Measurements from ENCODE around the gene IRF7. TPM values are rescaled to one million over a fixed set of nuclear protein-coding genes. Genes with fewer than 3 reads are reported as not detected.

Gene IRF7
- total and polyA plus RNA-seq, 2 of the 4 experiments (the other 2 are of a cell fraction) = 1.6 to 4.5 TPM

DNA sequence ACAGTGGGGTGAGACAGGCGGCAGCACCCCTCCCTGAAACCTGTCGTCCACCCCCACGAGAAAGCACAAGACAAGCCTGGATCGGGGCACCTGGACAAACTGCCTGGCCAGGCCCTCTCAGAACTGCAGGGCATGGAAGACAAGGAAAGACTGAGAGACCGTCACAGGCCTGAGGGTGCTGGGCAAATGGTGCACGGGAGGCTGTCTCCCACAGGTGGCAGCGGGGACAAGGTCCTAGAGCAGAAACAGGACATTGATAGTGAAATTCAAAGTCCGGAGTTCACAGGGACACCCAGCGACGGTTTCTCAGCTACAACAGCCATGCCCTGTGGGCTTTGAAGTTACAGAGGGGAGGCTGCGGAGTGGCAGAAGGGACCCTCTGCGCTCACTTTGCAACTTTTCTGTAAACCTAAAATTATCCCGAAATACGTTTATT is 42.0 kb upstream of the IRF7 start:
- POLR2A ChIA-PET (ENCODE audit: unreplicated experiment) = no interaction called here
- CTCF ChIA-PET = no interaction called here
- no peak overlapping the region for H3K4ac ChIP-seq (ENCODE audit: low read depth, low read length)
- no peak overlapping the region for H3K56ac ChIP-seq (ENCODE audit: extremely low read depth, insufficient read depth, low read length)
- peaks cover 22% of the 10 kb centered on the region for H3K36me3 ChIP-seq (ENCODE audit: control insufficient read depth, insufficient read depth, low read length)
- no peak for TF ChIP-seq POLR2A (IDR thresholded peaks at IDR 0.05; ENCODE audit: low read depth, low read length)
- TF ChIP-seq MAZ (IDR thresholded peaks at IDR 0.05; ENCODE audit: borderline replicate concordance, low read depth, low read length) = no peak
- TF ChIP-seq SMC3 (IDR thresholded peaks at IDR 0.05; ENCODE audit: low read depth, low read length) = no peak
- no peak for TF ChIP-seq RAD21 (IDR thresholded peaks at IDR 0.05; ENCODE audit: low read length)
- no peak for TF ChIP-seq MXI1 (IDR thresholded peaks at IDR 0.05; ENCODE audit: borderline replicate concordance, low read depth, low read length)
- TF ChIP-seq MAFK (IDR thresholded peaks at IDR 0.05; ENCODE audit: low read depth, low read length) = no peak
- H2AFZ ChIP-seq (replicated peaks; ENCODE audit: low read length, poor library complexity) = no peak overlapping the region
- H2BK20ac ChIP-seq (ENCODE audit: low read depth, low read length) = no peak overlapping the region
- intact Hi-C loops (cut with micrococcal nuclease) (no loop called here), in situ Hi-C loops (cut with MboI; ENCODE audit: low sequenced_read_pairs) (no loop called here), dilution Hi-C loops (cut with HindIII; ENCODE audit: low sequenced_read_pairs, unreplicated experiment) (no loop called here)
- no TSS peak for BruUV-seq (replicated peaks)
- no peak overlapping the region for H4K8ac ChIP-seq (ENCODE audit: low read depth in 2 of 2, low read length in 2 of 2)
- H3K9me3 ChIP-seq (ENCODE audit: control insufficient read depth, insufficient read depth, low read length) = no peaks in the 10 kb centered on the region
- no peak overlapping the region for H3K4me3 ChIP-seq (ENCODE audit: insufficient read depth, low read depth, low read length)
- no peak overlapping the region for H2BK120ac ChIP-seq (ENCODE audit: low read depth, low read length)
- ATAC-seq (ENCODE audit: low read depth) (no peak), DNase-seq (no peak)
- H3K79me1 ChIP-seq (ENCODE audit: low read depth in 1 of 2, low read length in 2 of 2) = peaks cover 5 to 6% of the 10 kb centered on the region in 2 experiments; a peak in 2 of 4 replicates
- H2BK15ac ChIP-seq (ENCODE audit: low read depth, low read length) = no peak overlapping the region
- H2AK5ac ChIP-seq (ENCODE audit: low read depth, low read length) = no peak overlapping the region
- no peak overlapping the region for H3K9ac ChIP-seq (ENCODE audit: low read depth, low read length)
- H4K91ac ChIP-seq (ENCODE audit: insufficient read depth, low read depth, low read length) = no peak overlapping the region
- H3K18ac ChIP-seq (ENCODE audit: low read depth, low read length) = no peak overlapping the region
- WGBS, 2 experiments (ENCODE audit: extremely low coverage in 2 of 2, insufficient read length in 1 of 2) = no CpG with 5 or more reads among the region's 14 CpGs
- H3K14ac ChIP-seq (replicated peaks; ENCODE audit: low read depth, low read length) = no peak overlapping the region
- no peaks in the 10 kb centered on the region for H3K9me1 ChIP-seq (ENCODE audit: insufficient read depth, low read length)
- no peak overlapping the region for H4K5ac ChIP-seq (ENCODE audit: low read depth, low read length)
- no peak overlapping the region for H3K23ac ChIP-seq (ENCODE audit: low read depth, low read length)
- H3K27ac ChIP-seq (ENCODE audit: insufficient read depth, low read length) = no peak overlapping the region
- no peaks in the 10 kb centered on the region for H3K4me1 ChIP-seq (ENCODE audit: control insufficient read depth, insufficient read depth, low read length)
- H4K20me1 ChIP-seq (ENCODE audit: insufficient read depth, low read length) = peaks cover 8% of the 10 kb centered on the region
- H2AK9ac ChIP-seq (replicated peaks; ENCODE audit: low read depth, low read length, poor library complexity) = no peak overlapping the region
- no peak overlapping the region for H2BK5ac ChIP-seq (ENCODE audit: low read depth, low read length, poor library complexity, severe bottlenecking)
- no peaks in the 10 kb centered on the region for H3K27me3 ChIP-seq (ENCODE audit: control insufficient read depth, insufficient read depth, low read length)
- H3K4me2 ChIP-seq (ENCODE audit: low read depth, low read length) = no peak overlapping the region
